IPS DF 19.7 (cell line): ENCODE measurements around the gene NACC1.

ENCODE experiments used
- DNase-seq: peaks from one replicate; pipeline ENCODE4 v3.0.0-alpha.2; 2013; ENCODE audit warnings: low read depth, low spot score

The NACC1 gene

DNA sequence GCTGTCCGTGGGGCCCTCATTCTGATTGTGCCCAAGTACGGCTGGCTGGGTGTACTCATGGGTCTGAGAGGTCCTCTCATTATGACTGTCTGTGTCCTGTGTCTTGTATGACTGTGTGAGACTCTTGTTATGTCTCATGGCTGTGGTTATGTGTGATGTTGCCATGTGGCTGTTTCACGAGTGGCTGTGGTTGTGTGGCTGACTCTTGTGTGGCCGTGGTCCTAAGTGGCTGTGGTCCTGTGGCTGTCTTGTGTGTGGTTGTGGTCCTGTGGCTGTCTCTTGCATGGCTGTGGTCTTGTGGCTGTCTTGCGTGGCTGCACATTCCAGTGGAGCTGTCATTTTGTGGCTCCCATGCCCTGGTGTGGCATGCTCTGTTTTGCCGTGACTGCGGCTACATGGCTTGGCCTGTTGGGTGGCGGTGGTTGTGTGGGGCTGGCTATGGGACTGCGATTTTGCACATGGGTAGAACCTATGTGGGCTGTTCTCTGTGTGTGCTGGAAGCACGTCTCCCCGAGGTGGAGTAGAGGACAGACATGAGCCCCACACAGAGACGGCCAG lies 18.0 kb upstream of the NACC1 start:
- DNase-seq: no peak

DNA sequence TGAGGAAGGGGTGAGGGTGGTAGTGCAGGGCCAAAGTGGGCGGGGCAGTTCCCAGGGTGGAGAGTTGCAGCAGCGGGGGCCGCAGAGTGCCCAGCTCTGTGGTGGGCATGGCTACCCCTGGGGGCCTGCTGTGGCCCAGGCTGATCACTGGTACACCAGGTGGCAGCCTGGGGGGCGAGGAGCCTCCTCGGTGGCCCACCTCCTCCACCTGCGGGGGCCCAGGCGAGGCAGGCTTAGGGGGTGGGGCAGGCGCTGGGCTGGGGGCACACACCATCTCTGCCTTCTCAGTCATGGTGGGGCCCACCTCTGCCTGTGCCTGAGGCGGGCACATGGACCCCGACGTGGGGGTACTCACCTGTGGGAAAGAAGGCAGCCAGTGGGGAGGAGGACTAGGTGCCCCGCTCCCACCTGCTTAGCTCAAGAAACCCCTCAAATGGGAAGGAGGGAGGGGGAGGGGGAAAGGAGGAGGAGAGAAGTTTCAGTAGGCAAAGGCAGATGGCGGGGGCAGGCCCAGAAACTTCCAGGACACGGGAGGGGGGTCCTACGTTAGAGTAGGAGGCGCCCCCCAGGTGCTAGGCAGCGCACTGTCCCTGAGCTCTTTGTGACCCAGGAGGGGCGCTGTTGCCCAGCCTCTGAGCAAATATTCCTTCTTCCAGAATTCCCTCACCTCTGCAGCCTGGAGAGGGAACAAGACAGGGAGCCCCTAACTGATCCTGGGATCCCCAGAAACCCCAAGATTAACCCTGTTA lies 17.0 kb upstream of the NACC1 start:
- no peak for DNase-seq

GRCh38 chr19:13101590-13102415 lies 16.3 kb upstream of the NACC1 start:
- no peak for DNase-seq

DNA sequence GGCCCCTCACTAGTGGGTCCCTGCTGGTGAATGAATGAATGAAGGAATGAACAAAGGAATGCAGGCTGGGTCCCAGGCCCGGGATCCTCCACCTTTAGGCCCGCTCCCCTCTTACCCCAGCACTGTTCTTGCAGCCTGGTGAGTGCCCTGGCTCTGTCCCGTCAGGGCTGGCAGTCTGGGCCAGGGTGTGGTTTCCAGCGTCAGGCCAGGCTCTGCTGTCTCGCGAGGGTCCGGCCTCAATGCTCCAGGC lies 15.7 kb upstream of the NACC1 start:
- no peak for DNase-seq

GRCh38 chr19:13102666-13103580 lies 15.1 kb upstream of the NACC1 start, which contains the start of gene LYL1:
LYL1 (minus strand) TSS chr19:13102858; CDS start chr19:13101171, 1,687 bp downstream.
- no peak for DNase-seq

- no peak for DNase-seq
These were observed 14.3 kb upstream of the NACC1 start for GRCh38 chr19:13103581-13104359.

DNA sequence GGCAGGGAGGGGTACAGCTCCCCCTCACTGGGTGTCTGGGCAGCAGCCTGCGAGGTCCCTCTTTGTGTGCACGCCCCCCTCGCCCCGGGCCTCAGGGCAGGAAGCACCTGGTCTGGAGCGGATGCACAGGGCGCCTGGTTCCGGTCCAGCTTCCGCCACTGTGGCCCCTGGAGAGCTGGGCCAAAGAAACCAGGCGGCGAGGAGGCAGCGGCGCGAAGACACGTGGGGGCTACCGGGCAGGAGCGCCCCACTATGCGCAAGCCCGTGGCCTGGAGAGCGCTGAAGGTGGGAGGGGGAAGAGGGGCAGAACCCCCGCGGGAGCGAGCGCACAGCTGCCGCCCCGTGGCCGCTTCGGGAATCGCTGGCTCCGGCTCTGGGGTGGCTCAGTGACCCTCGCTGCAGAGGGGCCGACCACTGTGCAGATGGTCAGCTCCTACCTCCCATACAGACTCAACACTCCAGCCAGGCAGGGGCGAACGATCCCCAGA lies 13.7 kb upstream of the NACC1 start:
- no peak for DNase-seq

DNA sequence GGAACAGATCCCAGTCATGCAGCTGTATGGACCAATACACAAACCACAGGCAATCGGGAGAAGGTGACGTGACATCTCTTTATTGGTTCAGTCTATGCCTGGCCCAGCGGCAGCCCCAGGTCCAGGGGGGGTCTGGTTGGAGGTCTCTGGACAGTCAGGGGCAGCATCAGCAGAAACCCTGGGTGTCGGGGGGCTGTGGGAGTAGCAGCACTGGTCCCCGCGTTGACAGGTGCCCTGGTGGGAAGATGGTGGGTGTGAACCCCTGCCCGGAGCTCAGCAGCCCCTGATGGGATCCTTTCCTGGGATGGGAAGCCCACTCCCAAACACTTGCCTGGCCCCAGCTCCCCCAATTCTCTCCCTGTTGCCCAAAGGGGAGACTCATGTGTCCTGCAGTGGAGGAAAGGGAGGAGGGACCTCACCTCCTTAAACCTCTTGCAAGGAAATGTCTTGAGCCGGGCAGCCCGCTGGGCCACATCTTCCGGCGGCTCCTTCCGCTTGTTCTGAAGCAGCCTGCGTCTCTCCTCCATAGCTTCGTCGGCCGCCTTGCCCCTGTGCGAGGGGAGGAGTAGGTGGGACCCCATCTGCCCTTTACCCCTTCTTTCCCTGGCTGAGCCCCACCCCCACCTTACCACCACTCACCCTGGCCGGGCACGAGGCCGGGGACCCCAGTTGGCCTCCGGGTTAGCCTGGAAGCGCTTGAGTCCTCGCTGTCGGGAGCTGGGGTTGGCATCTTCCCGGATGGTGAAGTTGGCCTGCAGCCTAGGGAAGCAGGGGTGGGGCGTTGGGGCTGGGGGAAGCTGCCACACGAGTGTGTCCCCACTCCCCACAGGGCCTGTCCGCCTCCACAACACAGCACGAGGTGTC lies 13.0 kb upstream of the NACC1 start:
- no peak for DNase-seq

GRCh38 chr19:13109361-13110098 lies 8.5 kb upstream of the NACC1 start:
- no peak for DNase-seq

GRCh38 chr19:13110099-13110610 lies 7.9 kb upstream of the NACC1 start:
- no peak for DNase-seq

- DNase-seq: no peak
These were observed 5.5 kb upstream of the NACC1 start for GRCh38 chr19:13112555-13112954.

DNA sequence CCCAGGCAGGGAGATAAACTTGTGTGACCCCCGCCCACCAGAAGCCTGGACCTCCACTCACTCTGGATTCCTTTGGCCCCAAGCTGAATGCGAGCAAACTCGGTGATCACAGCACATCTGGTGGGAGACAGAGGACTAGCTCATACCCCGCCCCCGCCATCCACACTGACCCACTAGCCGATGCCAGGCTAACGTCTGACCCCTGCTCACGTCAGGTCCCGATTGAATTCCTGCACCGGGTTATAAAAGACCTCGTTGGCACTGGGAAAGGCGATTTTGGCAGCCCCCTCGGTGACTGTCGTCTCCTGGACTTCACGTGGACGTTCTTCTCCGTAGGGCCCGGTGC lies 2.2 kb upstream of the NACC1 start:
- DNase-seq: no peak

- DNase-seq: peak; percentile 89
These were observed 1.5 kb upstream of the NACC1 start, which contains the start of gene TRMT1 for GRCh38 chr19:13116282-13117175. TRMT1 (minus strand) TSS chr19:13116740; CDS start chr19:13116399, 341 bp downstream.

DNA sequence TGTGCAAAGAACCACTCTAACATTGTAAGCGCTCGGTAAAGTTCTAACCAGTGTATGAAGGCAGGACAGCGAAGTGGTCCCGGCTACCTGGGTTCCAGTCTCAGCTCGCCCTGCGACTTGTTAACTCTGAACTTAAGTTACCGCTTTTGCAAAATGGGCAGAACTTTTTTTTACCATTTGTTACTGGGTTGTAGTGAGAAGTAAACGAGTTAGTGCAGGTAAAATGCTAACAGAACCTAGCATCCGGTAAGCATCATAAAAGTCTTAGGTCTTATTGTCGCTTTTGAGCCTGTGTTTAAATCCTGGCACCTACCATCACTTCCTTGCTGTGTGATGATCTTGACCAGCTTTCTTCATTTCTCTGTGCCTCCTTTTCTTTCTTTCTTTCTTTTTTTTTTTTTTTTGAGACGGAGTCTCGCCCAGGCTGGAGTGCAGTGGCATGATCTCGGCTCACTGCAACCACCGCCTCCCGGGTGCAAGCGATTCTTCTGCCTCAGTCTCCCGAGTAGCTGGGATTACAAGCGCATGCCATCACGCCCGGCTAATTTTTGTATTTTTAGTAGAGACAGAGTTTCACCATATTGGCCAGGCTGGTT lies 790 bp upstream of the NACC1 start:
- no peak for DNase-seq

GRCh38 chr19:13118424-13119193 lies 545 bp downstream of the NACC1 start:
- no peak for DNase-seq

DNA sequence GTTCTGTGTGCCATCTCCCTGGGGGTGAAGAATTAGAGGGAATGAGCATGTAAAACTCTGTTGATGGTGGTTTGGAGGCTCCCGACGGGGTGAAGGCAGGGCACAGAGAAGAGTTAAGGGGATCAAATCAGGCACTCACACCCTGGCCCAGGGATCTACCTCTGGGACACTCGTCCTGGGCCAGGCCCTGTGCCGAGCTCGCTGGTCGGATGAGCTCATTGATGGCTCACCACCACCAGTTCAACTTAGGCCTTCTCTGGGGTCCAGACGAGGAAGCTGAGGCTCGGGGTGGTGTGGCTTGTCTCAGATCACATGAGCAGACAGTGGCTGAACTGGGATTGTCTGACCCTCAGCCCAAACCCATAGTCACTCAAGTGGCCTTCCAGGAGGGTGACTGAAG lies 1.6 kb downstream of the NACC1 start:
- no peak for DNase-seq

- no peak for DNase-seq
These were observed 2.0 kb downstream of the NACC1 start for GRCh38 chr19:13120031-13120430.
